Endothelial cell of umbilical vein (primary cell): ENCODE data around the gene SLC9A1. TPM values are rescaled to one million over a fixed set of nuclear protein-coding genes. Genes with fewer than 3 reads are reported as not detected.
A peak's percentile ranks its signal among the peaks of the same experiment; 100 is the strongest.

Experiments
- BruUV-seq: library from RNA; stranded (reverse); fragments of 400-500 nt; replicated peaks from 2 replicates; lab custom pipeline; 2021; lab: Mats Ljungman, UMichigan
- CTCF ChIA-PET: fragments of 300-600, 350-600 bp; sonication (Branson Sonifier 250); formaldehyde crosslinking; loops from one replicate; lab custom pipeline; 2021; ENCODE audit warnings: antibody characterized with exemption, inconsistent platforms; lab: Charles Lee
- POLR2A ChIA-PET: fragments of 300-600, 350-600 bp; sonication (Branson Sonifier 250); formaldehyde crosslinking; loops from one replicate; lab custom pipeline; 2021; ENCODE audit warnings: antibody characterized with exemption, inconsistent platforms; lab: Charles Lee
- DNase-seq: peaks from one replicate; pipeline ENCODE4 v3.0.0-alpha.2; 2011; ENCODE audit warnings: low read depth, low spot score
- FAIRE-seq: peaks from 2 replicates; lab custom pipeline; 2011; peaks lifted over from hg19 to GRCh38; lab: Jason Lieb, UNC
- H2AFZ ChIP-seq: 2 replicates; pipeline ENCODE4 v1.6.0; 2012; ENCODE audit warnings: low read depth, low read length, control low read depth, inconsistent platforms
- H3K27ac ChIP-seq: 2 replicates; pipeline ENCODE4 v1.5.1; 2011; ENCODE audit warnings: low read depth, mild to moderate bottlenecking, control low read depth, low read length, moderate library complexity; ENCODE audit not compliant: insufficient read depth
- H3K27me3 ChIP-seq, 2 experiments: 2 replicates each; pipeline versions ENCODE4 v1.6.0 to v1.6.1; 2011; ENCODE audit warnings: low read length in 2 of 2, mixed read lengths in 1 of 2; ENCODE audit not compliant: control insufficient read depth in 2 of 2, insufficient read depth in 2 of 2
- H3K36me3 ChIP-seq, 2 experiments: 2 replicates in 1 of 2; 3 replicates in 1 of 2; pipeline ENCODE4 v1.5.1; 2011; ENCODE audit warnings: low read length in 2 of 2, mild to moderate bottlenecking in 1 of 2, moderate library complexity in 1 of 2; ENCODE audit not compliant: control insufficient read depth in 2 of 2, insufficient read depth in 2 of 2; ENCODE audit errors: extremely low read depth in 1 of 2
- H3K4me1 ChIP-seq: 3 replicates; pipeline ENCODE4 v1.5.1; 2011; ENCODE audit warnings: mild to moderate bottlenecking, low read length; ENCODE audit not compliant: control insufficient read depth, insufficient read depth; ENCODE audit errors: extremely low read depth
- H3K4me2 ChIP-seq: 2 replicates; pipeline ENCODE4 v1.6.1; 2011; ENCODE audit warnings: low read length, control low read depth, mixed read lengths; ENCODE audit not compliant: insufficient read depth
- H3K4me3 ChIP-seq, 3 experiments: fragments of 200-600 bp in 1 of 3; sonication (generic), shearing (Covaris generic) in 1 of 3; replicated peaks in 1 of 3; 2 replicates each; pipeline ENCODE4 v1.5.1; 2011 to 2016; ENCODE audit warnings: control low read depth in 3 of 3, low read length in 3 of 3, mild to moderate bottlenecking in 2 of 3, inconsistent platforms in 1 of 3, low read depth in 1 of 3, moderate library complexity in 1 of 3; ENCODE audit not compliant: insufficient read depth in 1 of 3
- H3K79me2 ChIP-seq: 2 replicates; pipeline ENCODE4 v1.6.0; 2012; ENCODE audit warnings: low read length, inconsistent platforms; ENCODE audit not compliant: control insufficient read depth, insufficient read depth
- H3K9ac ChIP-seq: replicated peaks from 2 replicates; pipeline ENCODE3; 2011; ENCODE audit warnings: low read length, control low read depth; ENCODE audit not compliant: insufficient read depth; ENCODE audit errors: extremely low read depth
- H3K9me1 ChIP-seq: replicated peaks from 3 replicates; pipeline ENCODE4 v1.6.0; 2011; ENCODE audit warnings: mild to moderate bottlenecking, low read length; ENCODE audit not compliant: control insufficient read depth, insufficient read depth; ENCODE audit errors: extremely low read depth
- H3K9me3 ChIP-seq: replicated peaks from 2 replicates; pipeline ENCODE4 v1.5.1; 2012; ENCODE audit warnings: low read length, inconsistent platforms; ENCODE audit not compliant: control insufficient read depth, insufficient read depth
- H4K20me1 ChIP-seq: replicated peaks from 2 replicates; pipeline ENCODE3; 2011; ENCODE audit warnings: mild to moderate bottlenecking, low read length; ENCODE audit not compliant: control insufficient read depth, insufficient read depth; ENCODE audit errors: extremely low read depth
- CTCF ChIP-seq, 2 donors: IDR thresholded peaks; 1 replicate in 1 of 2; 2 replicates in 1 of 2; pipeline ENCODE4 v1.5.1; 2011; ENCODE audit warnings: low read length in 2 of 2, mild to moderate bottlenecking in 2 of 2, moderate library complexity in 2 of 2, control low read depth in 1 of 2, inconsistent platforms in 1 of 2, low read depth in 1 of 2; ENCODE audit not compliant: insufficient read depth in 1 of 2; ENCODE audit errors: extremely low read depth in 1 of 2
- EZH2 ChIP-seq: IDR thresholded peaks from 2 replicates; pipeline ENCODE4 v1.6.1; 2012; ENCODE audit warnings: borderline replicate concordance, low read depth, mild to moderate bottlenecking, moderate library complexity, low read length, inconsistent platforms; ENCODE audit not compliant: severe bottlenecking
- FOS ChIP-seq: IDR thresholded peaks from 2 replicates; pipeline ENCODE4 v1.6.1; 2011; ENCODE audit warnings: mild to moderate bottlenecking, low read length, moderate library complexity, borderline replicate concordance; ENCODE audit not compliant: insufficient read depth
- GATA2 ChIP-seq: IDR thresholded peaks from 2 replicates; pipeline ENCODE4 v1.7.0; 2011; ENCODE audit warnings: low read depth, mild to moderate bottlenecking, moderate library complexity, mixed read lengths, low read length; ENCODE audit not compliant: insufficient read length, insufficient read depth
- JUN ChIP-seq: IDR thresholded peaks from 2 replicates; pipeline ENCODE4 v1.6.1; 2011; ENCODE audit warnings: borderline replicate concordance, low read depth; ENCODE audit not compliant: insufficient read length, insufficient read depth
- MAX ChIP-seq: IDR thresholded peaks from 2 replicates; pipeline ENCODE4 v1.6.1; 2011; ENCODE audit not compliant: insufficient read depth, insufficient read length
- MYC ChIP-seq: IDR thresholded peaks from one replicate; pipeline ENCODE4 v1.6.1; 2011; ENCODE audit warnings: mild to moderate bottlenecking, low read depth, low read length
- POLR2A ChIP-seq: IDR thresholded peaks from 2 replicates; pipeline ENCODE4 v1.6.1; 2012; ENCODE audit warnings: low read depth, mild to moderate bottlenecking, control low read depth, low read length
- POLR2AphosphoS5 ChIP-seq: IDR thresholded peaks from 2 replicates; pipeline ENCODE4 v1.6.1; 2012; ENCODE audit warnings: low read depth, mild to moderate bottlenecking, control low read depth, low read length, moderate library complexity; ENCODE audit not compliant: insufficient read depth
- dilution Hi-C: fragments of 300-500 bp; cut with MboI; formaldehyde crosslinking; loops from one replicate; pipeline ENCODE4 v1.15.0; 2019; ENCODE audit warnings: low sequenced_read_pairs; ENCODE audit not compliant: extremely low pct_ligation_motif_present
- intact Hi-C: fragments of 100-400 bp; cut with micrococcal nuclease; formaldehyde crosslinking; loops from one replicate; pipeline ENCODE4 v1.10.0; 2022
- polyA plus RNA-seq, 4 experiments: library from polyadenylated mRNA; depleted of rRNA in 3 of 4; stranded (reverse) in 3 of 4; unstranded in 1 of 4; fragments of >200 nt; gene quantifications; 2 replicates each; pipeline versions ENCODE4 v1.2.1 to v1.2.3, GENCODE V29; 2011 to 2012; ENCODE audit warnings: missing spikeins in 1 of 4
- total RNA-seq: library from RNA; stranded (reverse); gene quantifications from 2 replicates; pipeline ENCODE4 v1.2.3, GENCODE V29; 2021

SLC9A1 gene
- total and polyA plus RNA-seq, 2 donors (not counting 3 experiments of a cell fraction or from before 2014, with no cell fraction given): 22.8 to 59.2 TPM

GRCh38 chr1:27154469-27154990 is 395 bp downstream of the SLC9A1 start:
- intact Hi-C loops: loop anchor here (2.0 kb wide), 1 partner anchor 52 kb away; no protein-coding TSS in a partner anchor
- Histone ChIP-seq H3K4me3 (peak overlapping the region; percentile 33 to 68 (median 48)), H3K4me2 (peak overlapping the region; percentile 67), H3K79me2 (peaks cover 48% of the 10 kb centered on the region), H3K9me3 (no peaks in the 10 kb centered on the region), H4K20me1 (no peaks in the 10 kb centered on the region), H3K9ac (peak overlapping the region; percentile 76), H3K27ac (peak overlapping the region; percentile 65), H3K27me3 (no peaks in the 10 kb centered on the region), H3K36me3 (no peaks in the 10 kb centered on the region), H3K4me1 (peaks cover 33% of the 10 kb centered on the region), H2AFZ (no peak overlapping the region), H3K9me1 (no peaks in the 10 kb centered on the region)
- FAIRE-seq: peak; percentile 37
- dilution Hi-C loops: no loop called here
- DNase-seq: peak; percentile 33
- TSS peak; percentile 51 for BruUV-seq
- ChIA-PET POLR2A (interaction anchor here (0.5 to 4.1 kb wide), 22 partner anchors 9 to 300 kb away, joined by 3 to 70 read pairs (median 6); partner anchors contain the start of gene TENT5B), CTCF (interaction anchor here (0.6 to 1.7 kb wide), 24 partner anchors 9 to 260 kb away, joined by 3 to 22 read pairs (median 4); no protein-coding TSS in a partner anchor)
- no peak for TF ChIP-seq EZH2
- no peak for TF ChIP-seq POLR2A
- no peak for TF ChIP-seq FOS
- no peak for TF ChIP-seq CTCF (IDR thresholded peaks at IDR 0.05; ENCODE audit: extremely low read depth in 1 of 2, insufficient read depth in 1 of 2, low read depth in 1 of 2, low read length in 2 of 2)
- TF ChIP-seq GATA2: no peak
- no peak for TF ChIP-seq MYC
- no peak for TF ChIP-seq MAX
- TF ChIP-seq JUN: no peak
- TF ChIP-seq POLR2AphosphoS5: no peak
